DOHH2 (cell line): ENCODE data around the gene GNAS-AS1.
A peak's percentile ranks its signal among the peaks of the same experiment; 100 is the strongest.

Source experiments
- H3F3A ChIP-seq: fragments of 200-600 bp; sonication (generic), shearing (Covaris generic); 2 replicates; pipeline ENCODE4 v1.6.0; 2016; ENCODE audit warnings: antibody characterized with exemption, mild to moderate bottlenecking; ENCODE audit not compliant: control insufficient read depth, insufficient read depth
- H3K27ac ChIP-seq: fragments of 200-600 bp; sonication (generic); 2 replicates; pipeline ENCODE4 v1.5.1; 2014; ENCODE audit warnings: low read depth, mild to moderate bottlenecking, low read length, moderate library complexity
- H3K27me3 ChIP-seq: fragments of 200-600 bp; sonication (generic); 2 replicates; pipeline ENCODE4 v1.6.1; 2014; ENCODE audit warnings: mild to moderate bottlenecking, low read length, mixed read lengths; ENCODE audit not compliant: control insufficient read depth
- H3K36me3 ChIP-seq: fragments of 200-600 bp; sonication (generic); 2 replicates; pipeline ENCODE4 v1.6.1; 2014; ENCODE audit warnings: mild to moderate bottlenecking, low read length, moderate library complexity, mixed read lengths; ENCODE audit not compliant: control insufficient read depth
- H3K4me1 ChIP-seq: fragments of 200-600 bp; sonication (generic); 2 replicates; pipeline ENCODE4 v1.6.1; 2014; ENCODE audit warnings: mild to moderate bottlenecking, low read length, mixed read lengths; ENCODE audit not compliant: control insufficient read depth
- H3K4me2 ChIP-seq: fragments of 200-600 bp; sonication (generic); 2 replicates; pipeline ENCODE4 v1.6.0; 2014; ENCODE audit warnings: mild to moderate bottlenecking, low read length, moderate library complexity
- H3K4me3 ChIP-seq: fragments of 200-600 bp; sonication (generic); 2 replicates; pipeline ENCODE4 v1.5.1; 2014; ENCODE audit warnings: mild to moderate bottlenecking, low read length, mixed read lengths
- H3K79me2 ChIP-seq: fragments of 200-600 bp; sonication (generic); 2 replicates; pipeline ENCODE4 v1.6.1; 2014; ENCODE audit warnings: mild to moderate bottlenecking, low read length, mixed read lengths; ENCODE audit not compliant: control insufficient read depth
- H3K9me2 ChIP-seq: fragments of 200-600 bp; sonication (generic); replicated peaks from 2 replicates; pipeline ENCODE4 v1.6.1; 2014; ENCODE audit warnings: mild to moderate bottlenecking, low read length, mixed read lengths; ENCODE audit not compliant: control insufficient read depth
- H3K9me3 ChIP-seq: fragments of 200-600 bp; sonication (generic); 2 replicates; pipeline ENCODE4 v1.6.1; 2014; ENCODE audit warnings: antibody characterized with exemption, low read length, mixed read lengths; ENCODE audit not compliant: control insufficient read depth, insufficient read depth
- H4K20me1 ChIP-seq: fragments of 200-600 bp; sonication (generic); 2 replicates; pipeline ENCODE4 v1.6.0; 2014; ENCODE audit warnings: low read depth, mild to moderate bottlenecking, antibody characterized with exemption, low read length, moderate library complexity; ENCODE audit not compliant: control insufficient read depth, insufficient read depth
- CTCF ChIP-seq: fragments of 200-600 bp; sonication (generic); IDR thresholded peaks from one replicate; pipeline ENCODE4 v1.5.1; 2014; ENCODE audit warnings: antibody characterized with exemption, mild to moderate bottlenecking, low read depth, low read length; ENCODE audit not compliant: poor library complexity, severe bottlenecking
- EZH2phosphoT487 ChIP-seq: fragments of 200-600 bp; sonication (generic); IDR thresholded peaks from 2 replicates; pipeline ENCODE4 v1.6.1; 2017; ENCODE audit warnings: borderline replicate concordance, mild to moderate bottlenecking, antibody characterized with exemption, low read length, moderate library complexity, mixed read lengths

GNAS-AS1 gene

GRCh38 chr20:58870293-58871014, 19.8 kb upstream of the GNAS-AS1 start:
- no peak overlapping the region for H3K27ac ChIP-seq
- H3K4me3 ChIP-seq, result no peak overlapping the region
- H3K36me3 ChIP-seq, result no peaks in the 10 kb centered on the region
- H4K20me1 ChIP-seq, result no peaks in the 10 kb centered on the region
- no peak overlapping the region for H3K4me2 ChIP-seq
- TF ChIP-seq CTCF (peak; percentile 89), EZH2phosphoT487 (no peak)
- H3F3A ChIP-seq, result no peaks in the 10 kb centered on the region
- H3K4me1 ChIP-seq, result peaks cover 13% of the 10 kb centered on the region
- no peaks in the 10 kb centered on the region for H3K9me3 ChIP-seq
- H3K79me2 ChIP-seq, result no peaks in the 10 kb centered on the region
- H3K9me2 ChIP-seq, result no peaks in the 10 kb centered on the region
- peaks cover 19% of the 10 kb centered on the region for H3K27me3 ChIP-seq

GRCh38 chr20:58869662-58870227, 19.0 kb upstream of the GNAS-AS1 start:
- Histone ChIP-seq H4K20me1 (no peaks in the 10 kb centered on the region), H3K36me3 (no peaks in the 10 kb centered on the region), H3K27me3 (peaks cover 19% of the 10 kb centered on the region), H3K79me2 (no peaks in the 10 kb centered on the region), H3K9me3 (no peaks in the 10 kb centered on the region), H3K4me3 (no peak overlapping the region), H3K4me2 (no peak overlapping the region), H3K9me2 (no peaks in the 10 kb centered on the region), H3F3A (no peaks in the 10 kb centered on the region), H3K4me1 (peaks cover 13% of the 10 kb centered on the region), H3K27ac (no peak overlapping the region)
- TF ChIP-seq CTCF (no peak), EZH2phosphoT487 (no peak)

GRCh38 chr20:58868795-58869194, 18.1 kb upstream of the GNAS-AS1 start:
- no peak overlapping the region for H3K4me2 ChIP-seq
- H3K9me3 ChIP-seq, result no peaks in the 10 kb centered on the region
- H3K4me3 ChIP-seq, result no peak overlapping the region
- H3K9me2 ChIP-seq, result no peaks in the 10 kb centered on the region
- H4K20me1 ChIP-seq, result no peaks in the 10 kb centered on the region
- peaks cover 13% of the 10 kb centered on the region for H3K4me1 ChIP-seq
- H3K27me3 ChIP-seq, result peaks cover 20% of the 10 kb centered on the region
- H3K79me2 ChIP-seq, result no peaks in the 10 kb centered on the region
- no peak overlapping the region for H3K27ac ChIP-seq
- no peaks in the 10 kb centered on the region for H3F3A ChIP-seq
- no peaks in the 10 kb centered on the region for H3K36me3 ChIP-seq
- TF ChIP-seq EZH2phosphoT487 (no peak), CTCF (peak; percentile 2)
